HG03469 (cell line): Measurements from ENCODE around the gene GPRIN2.
"Not testable (repeated sequence)": the region's sequence is repeated elsewhere in the genome, so short reads cannot be mapped to it uniquely, and the experiment has no call there.

Experiments
- ATAC-seq: cut with Tn5 transposase; IDR thresholded peaks from one replicate; pipeline ENCODE4 v1.9.1; 2021; ENCODE audit warnings: mild to moderate bottlenecking, moderate library complexity, moderate number of reproducible peaks; ENCODE audit not compliant: unreplicated experiment

Gene GPRIN2

GRCh38 chr10:46556515-46557318 is at the start of gene GPRIN2:
Gene GPRIN2, minus strand, starts transcription at chr10:46556658. Its CDS starts 5,922 bp downstream, at chr10:46550736.
- no peak for ATAC-seq

GRCh38 chr10:46600516-46600915 is 44.1 kb upstream of the GPRIN2 start:
- ATAC-seq: peak; percentile 47

GRCh38 chr10:46597616-46598246 is 41.3 kb upstream of the GPRIN2 start:
- peak; percentile 65 for ATAC-seq

GRCh38 chr10:46596570-46596969 is 40.1 kb upstream of the GPRIN2 start:
- ATAC-seq: not testable (repeated sequence)

GRCh38 chr10:46594453-46595063 is 38.1 kb upstream of the GPRIN2 start:
- not testable (repeated sequence) for ATAC-seq

- not testable (repeated sequence) for ATAC-seq
These were observed 36.8 kb upstream of the GPRIN2 start for GRCh38 chr10:46593307-46593706.

- not testable (repeated sequence) for ATAC-seq
These were observed 34.6 kb upstream of the GPRIN2 start for GRCh38 chr10:46591053-46591452.

GRCh38 chr10:46589589-46589988 is 33.1 kb upstream of the GPRIN2 start:
- not testable (repeated sequence) for ATAC-seq

- not testable (repeated sequence) for ATAC-seq
These were observed 31.8 kb upstream of the GPRIN2 start for GRCh38 chr10:46588221-46588620.

- ATAC-seq: not testable (repeated sequence)
These were observed 31.1 kb upstream of the GPRIN2 start for GRCh38 chr10:46587546-46587945.

- not testable (repeated sequence) for ATAC-seq
These were observed 28.8 kb upstream of the GPRIN2 start for GRCh38 chr10:46585246-46585645.

- not testable (repeated sequence) for ATAC-seq
These were observed 27.7 kb upstream of the GPRIN2 start for GRCh38 chr10:46584196-46584595.

GRCh38 chr10:46582568-46582967 is 26.1 kb upstream of the GPRIN2 start:
- ATAC-seq: not testable (repeated sequence)

- not testable (repeated sequence) for ATAC-seq
These were observed 25.5 kb upstream of the GPRIN2 start for GRCh38 chr10:46581997-46582396.

GRCh38 chr10:46579378-46579777 is 22.9 kb upstream of the GPRIN2 start:
- not testable (repeated sequence) for ATAC-seq

- ATAC-seq: not testable (repeated sequence)
These were observed 22.2 kb upstream of the GPRIN2 start, which contains the start of gene SYT15 for GRCh38 chr10:46578474-46579178. Gene SYT15, plus strand, starts transcription at chr10:46579128. Its CDS starts 41 bp downstream, at chr10:46579169.

GRCh38 chr10:46577624-46578473 is 21.4 kb upstream of the GPRIN2 start:
- ATAC-seq: not testable (repeated sequence)

GRCh38 chr10:46573884-46574283 is 17.4 kb upstream of the GPRIN2 start:
- ATAC-seq: not testable (repeated sequence)

GRCh38 chr10:46573314-46573713 is 16.9 kb upstream of the GPRIN2 start:
- ATAC-seq: not testable (repeated sequence)

GRCh38 chr10:46572765-46573164 is 16.3 kb upstream of the GPRIN2 start:
- ATAC-seq: not testable (repeated sequence)
